ENCODE results near the gene PTPRE.

The PTPRE gene

DNA sequence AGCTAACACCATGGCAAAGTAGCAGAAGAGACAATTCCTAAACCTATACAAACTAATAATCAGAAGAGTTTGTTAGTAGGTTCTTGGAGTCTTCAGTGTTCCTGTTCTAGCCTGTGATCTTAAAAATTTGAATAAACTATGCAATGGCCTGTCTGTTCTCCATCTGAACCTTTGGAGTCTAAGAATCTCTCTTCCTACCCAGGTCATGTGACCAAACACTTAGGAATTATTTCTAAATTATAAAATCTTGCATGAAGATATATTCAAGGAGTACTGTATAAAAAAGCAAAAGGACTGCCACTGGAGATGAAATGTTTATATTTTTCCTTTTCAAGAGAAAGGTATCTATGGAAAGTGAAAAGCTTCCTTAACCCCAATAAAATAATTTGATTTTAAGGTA, 216.9 kb downstream of the PTPRE start:
- DNase-seq (ENCODE audit: low read depth in 3 of 3), result no peak

GRCh38 chr10:128124813-128125403, 218.0 kb downstream of the PTPRE start:
- no peak for DNase-seq (ENCODE audit: low read depth in 3 of 3)

DNA sequence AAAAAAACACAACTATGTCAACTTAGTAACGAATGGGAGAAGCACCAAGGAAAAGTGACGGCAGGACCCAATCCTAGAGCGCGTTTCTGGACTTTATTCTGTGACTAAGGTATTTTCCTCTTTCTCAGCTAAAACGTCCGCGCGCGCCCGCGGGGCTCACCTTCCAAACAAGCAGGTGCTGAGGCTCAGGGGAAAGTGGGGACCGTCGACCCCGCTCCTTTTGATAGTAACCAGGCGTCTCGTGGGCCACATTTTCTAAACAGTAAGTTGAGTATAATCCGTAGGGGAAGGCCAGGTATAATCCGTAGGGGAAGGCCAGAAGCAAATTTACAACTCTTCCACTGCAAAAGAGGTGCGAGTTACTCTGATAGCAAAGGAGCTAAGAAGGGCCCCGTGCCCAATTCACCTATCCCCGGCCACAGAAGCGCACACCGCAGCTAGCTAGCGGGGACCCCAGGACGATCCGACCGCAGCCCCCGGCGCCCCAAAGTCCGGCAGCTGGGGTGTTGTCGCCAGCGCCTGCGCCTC, 218.6 kb downstream of the PTPRE start:
- no peak for DNase-seq (ENCODE audit: low read depth in 3 of 3)

GRCh38 chr10:128125944-128126764, 219.3 kb downstream of the PTPRE start, which contains the start of gene MKI67:
MKI67 (minus strand) TSS chr10:128126423; CDS start chr10:128125667, 756 bp downstream.
- DNase-seq (ENCODE audit: low read depth in 3 of 3), result peak; percentile 89 to 93 (median 89)

GRCh38 chr10:128128582-128128981, 221.7 kb downstream of the PTPRE start:
- no peak for DNase-seq (ENCODE audit: low read depth in 3 of 3)

DNA sequence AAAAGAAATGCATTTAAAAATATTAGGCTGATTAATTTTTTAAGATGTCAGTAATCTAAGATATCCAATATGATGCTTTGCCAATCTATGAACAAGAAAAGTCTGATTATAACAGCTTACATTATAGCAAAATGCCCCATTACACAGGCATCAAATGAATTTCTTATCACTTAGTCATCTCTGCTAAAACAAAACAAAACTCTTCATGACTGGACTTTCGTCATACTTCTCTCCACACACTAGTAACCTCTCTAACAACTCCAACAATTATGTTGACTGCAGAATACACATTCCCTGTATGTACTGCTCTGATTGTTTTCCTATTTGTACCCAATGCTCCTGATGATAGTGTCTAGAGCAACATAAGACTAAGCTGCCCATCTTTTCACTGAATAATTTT, 223.1 kb downstream of the PTPRE start:
- no peak for DNase-seq (ENCODE audit: low read depth in 3 of 3)
